ENCODE measurements around the gene ERCC4.

The ERCC4 gene

DNA sequence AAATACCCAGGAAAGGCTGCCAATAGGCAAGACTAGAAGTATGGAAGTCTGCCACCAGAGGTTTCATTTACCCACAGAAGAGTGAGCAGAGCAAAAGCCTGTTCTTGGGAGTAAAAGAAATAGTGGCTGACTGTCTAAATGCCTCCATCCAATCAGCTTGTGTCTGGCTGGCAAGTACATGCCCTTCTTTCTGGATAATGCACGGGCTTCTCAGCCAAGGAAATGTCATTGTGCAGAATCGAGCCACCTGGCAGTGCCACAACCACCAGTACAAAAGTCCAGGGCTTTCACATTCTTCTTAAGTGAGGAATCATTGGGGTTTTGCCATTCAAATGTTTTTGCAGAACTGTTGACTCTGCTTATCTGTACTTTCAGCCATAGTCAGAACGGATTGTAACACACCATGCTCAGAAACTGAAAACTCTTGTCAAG lies 10.1 kb upstream of the ERCC4 start:
- TF ChIP-seq ZBTB7A (IDR thresholded peaks at IDR 0.05; ENCODE audit: low read depth) (no peak), NFIC (IDR thresholded peaks at IDR 0.05) (no peak), CEBPB (IDR thresholded peaks at IDR 0.05) (no peak), EGR1 (IDR thresholded peaks at IDR 0.05) (no peak), CREB1 (IDR thresholded peaks at IDR 0.05; ENCODE audit: low read depth) (no peak)
- TF ChIP-seq, protein P1, sequence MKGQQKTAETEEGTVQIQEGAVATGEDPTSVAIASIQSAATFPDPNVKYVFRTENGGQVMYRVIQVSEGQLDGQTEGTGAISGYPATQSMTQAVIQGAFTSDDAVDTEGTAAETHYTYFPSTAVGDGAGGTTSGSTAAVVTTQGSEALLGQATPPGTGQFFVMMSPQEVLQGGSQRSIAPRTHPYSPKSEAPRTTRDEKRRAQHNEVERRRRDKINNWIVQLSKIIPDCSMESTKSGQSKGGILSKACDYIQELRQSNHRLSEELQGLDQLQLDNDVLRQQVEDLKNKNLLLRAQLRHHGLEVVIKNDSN (IDR thresholded peaks at IDR 0.05), result no peak

DNA sequence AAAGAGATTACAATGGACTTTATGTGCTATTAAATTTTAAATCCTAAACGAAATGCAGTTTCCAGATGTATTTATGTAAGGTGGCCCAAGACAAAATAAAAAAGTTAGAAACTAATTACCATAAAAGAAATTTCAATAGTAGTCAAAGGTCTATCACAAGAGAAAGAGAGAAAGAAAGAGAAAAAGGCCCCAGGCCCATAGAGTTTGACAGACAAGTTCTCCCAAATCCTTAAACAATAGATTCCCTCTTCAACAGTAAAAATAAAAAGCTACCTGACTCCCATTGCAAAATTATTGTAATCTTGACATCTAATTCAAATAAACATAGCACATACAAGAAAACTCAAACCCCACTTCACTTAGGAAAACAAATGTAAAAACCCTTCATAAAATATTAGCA lies 8.6 kb upstream of the ERCC4 start:
- TF ChIP-seq MAX (IDR thresholded peaks at IDR 0.05) (no peak), TEAD4 (IDR thresholded peaks at IDR 0.05) (no peak), TAF1 (IDR thresholded peaks at IDR 0.05; ENCODE audit: low read depth) (no peak), TCF12 (IDR thresholded peaks at IDR 0.05; ENCODE audit: low read depth) (no peak), REST (IDR thresholded peaks at IDR 0.05; ENCODE audit: low read depth) (no peak), EGR1 (IDR thresholded peaks at IDR 0.05) (no peak), EP300 (IDR thresholded peaks at IDR 0.05; ENCODE audit: borderline replicate concordance) (no peak), CEBPB (IDR thresholded peaks at IDR 0.05) (no peak), CREB1 (IDR thresholded peaks at IDR 0.05; ENCODE audit: low read depth) (no peak), YY1 (IDR thresholded peaks at IDR 0.05; ENCODE audit: low read depth) (no peak), FOXM1 (IDR thresholded peaks at IDR 0.05; ENCODE audit: borderline replicate concordance, low read depth) (no peak), NFIC (IDR thresholded peaks at IDR 0.05) (no peak), ZBTB7A (IDR thresholded peaks at IDR 0.05; ENCODE audit: low read depth) (no peak)
- TF ChIP-seq, protein P1 (IDR thresholded peaks at IDR 0.05), result no peak

DNA sequence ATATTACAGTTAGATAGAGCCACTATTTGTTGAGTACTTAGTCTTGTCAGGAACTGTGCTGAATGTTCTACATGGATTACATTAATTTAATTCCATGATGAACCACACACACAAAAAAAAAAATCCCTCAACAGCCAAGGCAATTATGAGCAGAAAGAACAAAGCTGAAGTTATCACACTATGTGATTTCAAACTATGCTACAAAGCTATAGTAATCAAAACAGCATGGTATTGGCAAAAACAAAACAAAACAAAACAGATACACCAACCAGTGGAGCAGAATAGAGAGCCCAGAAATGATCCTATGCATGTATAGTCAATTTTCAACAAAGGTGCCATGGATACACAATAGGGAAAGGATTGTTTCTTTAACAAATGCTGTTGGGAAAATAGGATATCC lies 8.1 kb upstream of the ERCC4 start:
- TF ChIP-seq CREB1 (IDR thresholded peaks at IDR 0.05; ENCODE audit: low read depth), result no peak
- TF ChIP-seq, protein P1 (IDR thresholded peaks at IDR 0.05), result no peak
- TF ChIP-seq REST (IDR thresholded peaks at IDR 0.05; ENCODE audit: low read depth), result no peak
- no peak for TF ChIP-seq EP300 (IDR thresholded peaks at IDR 0.05; ENCODE audit: borderline replicate concordance)
- no peak for TF ChIP-seq NFIC (IDR thresholded peaks at IDR 0.05)
- TF ChIP-seq RAD21 (IDR thresholded peaks at IDR 0.05; ENCODE audit: low read depth), result no peak
- TF ChIP-seq EGR1 (IDR thresholded peaks at IDR 0.05), result no peak
- TF ChIP-seq TAF1 (IDR thresholded peaks at IDR 0.05; ENCODE audit: low read depth), result no peak
- TF ChIP-seq ZBTB7A (IDR thresholded peaks at IDR 0.05; ENCODE audit: low read depth), result no peak
- TF ChIP-seq TEAD4 (IDR thresholded peaks at IDR 0.05), result no peak
- TF ChIP-seq YY1 (IDR thresholded peaks at IDR 0.05; ENCODE audit: low read depth), result no peak
- no peak for TF ChIP-seq MAX (IDR thresholded peaks at IDR 0.05)
- TF ChIP-seq FOXM1 (IDR thresholded peaks at IDR 0.05; ENCODE audit: borderline replicate concordance, low read depth), result no peak
- no peak for TF ChIP-seq CEBPB (IDR thresholded peaks at IDR 0.05)
- no peak for TF ChIP-seq TCF12 (IDR thresholded peaks at IDR 0.05; ENCODE audit: low read depth)

GRCh38 chr16:13912891-13913290 lies 7.1 kb upstream of the ERCC4 start:
- no peak for TF ChIP-seq TCF12 (IDR thresholded peaks at IDR 0.05; ENCODE audit: low read depth)
- no peak for TF ChIP-seq NFIC (IDR thresholded peaks at IDR 0.05)
- no peak for TF ChIP-seq REST (IDR thresholded peaks at IDR 0.05; ENCODE audit: low read depth)
- TF ChIP-seq CREB1 (IDR thresholded peaks at IDR 0.05; ENCODE audit: low read depth), result no peak
- TF ChIP-seq FOXM1 (IDR thresholded peaks at IDR 0.05; ENCODE audit: borderline replicate concordance, low read depth), result no peak

Data from Ishikawa (cell line).